SU-DHL-6 (cell line): ENCODE results near the gene CPT1B.
"Not testable (repeated sequence)": the region's sequence is repeated elsewhere in the genome, so short reads cannot be mapped to it uniquely, and the experiment has no call there.

Experiments
- EZH2phosphoT487 ChIP-seq: fragments of 200-600 bp; sonication (generic), shearing (Covaris generic); conservative IDR thresholded peaks from 2 replicates; pipeline ENCODE4 v1.6.1; 2018; ENCODE audit warnings: mild to moderate bottlenecking, antibody characterized with exemption, low read length, moderate library complexity, mixed read lengths
- TF ChIP-seq, protein P1 (sequence below): fragments of 200-600 bp; sonication (generic); IDR thresholded peaks from one replicate; pipeline ENCODE4 v1.5.1; 2017; ENCODE audit warnings: antibody characterized with exemption, mild to moderate bottlenecking, low read length, moderate library complexity; ENCODE audit not compliant: insufficient read depth, poor library complexity, severe bottlenecking

DNA sequence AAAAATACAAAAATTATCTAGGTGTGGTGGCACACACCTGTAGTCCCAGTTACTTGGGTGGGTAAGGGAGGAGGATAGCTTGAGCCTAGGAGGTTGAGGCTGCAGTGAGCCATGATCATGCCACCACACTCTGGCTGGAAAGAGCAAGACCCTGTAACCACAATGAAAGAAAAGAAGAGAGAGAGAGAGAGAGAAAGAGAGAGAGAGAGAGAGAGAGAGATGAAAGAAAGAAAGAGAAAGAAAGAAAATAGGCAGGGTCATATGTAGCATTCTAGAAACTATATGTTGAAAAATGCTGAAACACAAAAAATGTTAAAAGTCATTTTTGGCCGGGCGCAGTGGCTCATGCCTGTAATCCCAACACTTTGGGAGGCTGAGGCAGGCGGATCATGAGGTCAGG lies 36.1 kb upstream of the CPT1B start:
- TF ChIP-seq, protein P1, sequence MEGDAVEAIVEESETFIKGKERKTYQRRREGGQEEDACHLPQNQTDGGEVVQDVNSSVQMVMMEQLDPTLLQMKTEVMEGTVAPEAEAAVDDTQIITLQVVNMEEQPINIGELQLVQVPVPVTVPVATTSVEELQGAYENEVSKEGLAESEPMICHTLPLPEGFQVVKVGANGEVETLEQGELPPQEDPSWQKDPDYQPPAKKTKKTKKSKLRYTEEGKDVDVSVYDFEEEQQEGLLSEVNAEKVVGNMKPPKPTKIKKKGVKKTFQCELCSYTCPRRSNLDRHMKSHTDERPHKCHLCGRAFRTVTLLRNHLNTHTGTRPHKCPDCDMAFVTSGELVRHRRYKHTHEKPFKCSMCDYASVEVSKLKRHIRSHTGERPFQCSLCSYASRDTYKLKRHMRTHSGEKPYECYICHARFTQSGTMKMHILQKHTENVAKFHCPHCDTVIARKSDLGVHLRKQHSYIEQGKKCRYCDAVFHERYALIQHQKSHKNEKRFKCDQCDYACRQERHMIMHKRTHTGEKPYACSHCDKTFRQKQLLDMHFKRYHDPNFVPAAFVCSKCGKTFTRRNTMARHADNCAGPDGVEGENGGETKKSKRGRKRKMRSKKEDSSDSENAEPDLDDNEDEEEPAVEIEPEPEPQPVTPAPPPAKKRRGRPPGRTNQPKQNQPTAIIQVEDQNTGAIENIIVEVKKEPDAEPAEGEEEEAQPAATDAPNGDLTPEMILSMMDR = not testable (repeated sequence)
- not testable (repeated sequence) for TF ChIP-seq EZH2phosphoT487
